Measurements from ENCODE around the gene RAB33B. TPM values are rescaled to one million over a fixed set of nuclear protein-coding genes. Genes with fewer than 3 reads are reported as not detected.

The RAB33B gene
- total and polyA plus RNA-seq, 10 of the 15 experiments (the other 5 are each of a cell fraction or from before 2014, with no cell fraction given), result 3.2 to 10.7 (median 7.5) TPM

GRCh38 chr4:139453371-139454110 is 380 bp upstream of the RAB33B start (continued):
- no peak for TF ChIP-seq CUX1 (IDR thresholded peaks at IDR 0.05; ENCODE audit: insufficient replicate concordance, low read depth, low read length)

GRCh38 chr4:139455126-139455538 is 1.2 kb downstream of the RAB33B start:
- Histone ChIP-seq H3K36me3 (ENCODE audit: control insufficient read depth in 2 of 2, insufficient read depth in 2 of 2, low read length in 1 of 2) (no peaks in the 10 kb centered on the region), H3K4me1 (ENCODE audit: control insufficient read depth, insufficient read depth, low read length) (peaks cover 12% of the 10 kb centered on the region), H3K9me3 (replicated peaks; ENCODE audit: control insufficient read depth, insufficient read depth, low read length) (no peaks in the 10 kb centered on the region), H3K4me2 (ENCODE audit: control insufficient read depth, insufficient read depth) (peak overlapping the region; percentile 73), H3K27ac (ENCODE audit: control insufficient read depth, insufficient read depth) (0 out of 2 replicates have a peak overlapping the region, but pooled peaks have one; percentile 1), H3K27me3 (replicated peaks in 1 of 2; ENCODE audit: control insufficient read depth in 2 of 2, insufficient read depth in 2 of 2, low read length in 1 of 2) (no peaks in the 10 kb centered on the region), H3K9ac (ENCODE audit: control insufficient read depth, insufficient read depth, low read length) (peak overlapping the region; percentile 40), H3K79me2 (ENCODE audit: control insufficient read depth, insufficient read depth, low read length) (peaks cover 53% of the 10 kb centered on the region), H4K20me1 (ENCODE audit: control insufficient read depth, insufficient read depth) (no peaks in the 10 kb centered on the region), H2AFZ (ENCODE audit: control insufficient read depth, low read depth, low read length) (no peak overlapping the region), H3K4me3 (peak overlapping the region; percentile 82)
- TF ChIP-seq, protein P1, sequence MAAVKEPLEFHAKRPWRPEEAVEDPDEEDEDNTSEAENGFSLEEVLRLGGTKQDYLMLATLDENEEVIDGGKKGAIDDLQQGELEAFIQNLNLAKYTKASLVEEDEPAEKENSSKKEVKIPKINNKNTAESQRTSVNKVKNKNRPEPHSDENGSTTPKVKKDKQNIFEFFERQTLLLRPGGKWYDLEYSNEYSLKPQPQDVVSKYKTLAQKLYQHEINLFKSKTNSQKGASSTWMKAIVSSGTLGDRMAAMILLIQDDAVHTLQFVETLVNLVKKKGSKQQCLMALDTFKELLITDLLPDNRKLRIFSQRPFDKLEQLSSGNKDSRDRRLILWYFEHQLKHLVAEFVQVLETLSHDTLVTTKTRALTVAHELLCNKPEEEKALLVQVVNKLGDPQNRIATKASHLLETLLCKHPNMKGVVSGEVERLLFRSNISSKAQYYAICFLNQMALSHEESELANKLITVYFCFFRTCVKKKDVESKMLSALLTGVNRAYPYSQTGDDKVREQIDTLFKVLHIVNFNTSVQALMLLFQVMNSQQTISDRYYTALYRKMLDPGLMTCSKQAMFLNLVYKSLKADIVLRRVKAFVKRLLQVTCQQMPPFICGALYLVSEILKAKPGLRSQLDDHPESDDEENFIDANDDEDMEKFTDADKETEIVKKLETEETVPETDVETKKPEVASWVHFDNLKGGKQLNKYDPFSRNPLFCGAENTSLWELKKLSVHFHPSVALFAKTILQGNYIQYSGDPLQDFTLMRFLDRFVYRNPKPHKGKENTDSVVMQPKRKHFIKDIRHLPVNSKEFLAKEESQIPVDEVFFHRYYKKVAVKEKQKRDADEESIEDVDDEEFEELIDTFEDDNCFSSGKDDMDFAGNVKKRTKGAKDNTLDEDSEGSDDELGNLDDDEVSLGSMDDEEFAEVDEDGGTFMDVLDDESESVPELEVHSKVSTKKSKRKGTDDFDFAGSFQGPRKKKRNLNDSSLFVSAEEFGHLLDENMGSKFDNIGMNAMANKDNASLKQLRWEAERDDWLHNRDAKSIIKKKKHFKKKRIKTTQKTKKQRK (IDR thresholded peaks at IDR 0.05; ENCODE audit: low read depth, low read length), result no peak
- TF ChIP-seq SPI1 (IDR thresholded peaks at IDR 0.05; ENCODE audit: borderline replicate concordance, insufficient read depth, low read depth, low read length), result peak; percentile 30; the same call in 1 of the 2 replicates
- no TSS peak for BruUV-seq (replicated peaks)
- WGBS (ENCODE audit: insufficient coverage, insufficient replicate concordance, low lambda C conversion rate, missing lambda C conversion rate), result under 1% methylated on average over 6 of the region's 6 CpGs
- RAD21 ChIA-PET (ENCODE audit: unreplicated experiment), result interaction anchor here (0.8 kb wide), 1 partner anchor 20 kb away, joined by 3 read pairs; no protein-coding TSS in a partner anchor
- intact Hi-C loops (cut with micrococcal nuclease; ENCODE audit: unreplicated experiment) (loop anchor here (5.0 to 10.0 kb wide), 2 partner anchors 150 to 438 kb away; partner anchors contain the start of genes NAA15, NDUFC1 and NOCT), in situ Hi-C loops (cut with MboI) (no loop called here)
- SMC1A ChIA-PET (ENCODE audit: uncharacterized antibody, unreplicated experiment), result interaction anchor here (0.9 to 1.8 kb wide), 3 partner anchors 17 to 275 kb away, joined by 3 to 4 read pairs (median 4); no protein-coding TSS in a partner anchor
- POLR2A ChIA-PET, result interaction anchor here (0.8 to 1.1 kb wide), 2 partner anchors 154 to 159 kb away, joined by 3 read pairs; partner anchors contain the start of gene NAA15
- no peak for ATAC-seq
- FAIRE-seq, result no peak
- DNase-seq (ENCODE audit: low read depth, low spot score), result no peak
- CTCF ChIA-PET, result interaction anchor here (0.6 to 3.6 kb wide), 3 partner anchors 16 to 75 kb away, joined by 3 to 20 read pairs (median 4); no protein-coding TSS in a partner anchor

All from GM12878 (cell line).